Measurements from ENCODE around the gene ANXA2. TPM values are rescaled to one million over a fixed set of nuclear protein-coding genes. Genes with fewer than 3 reads are reported as not detected.

ANXA2 gene
- total RNA-seq, 2 donors from 2014 or later: 752 to 812 TPM

- no peak for DNase-seq (ENCODE audit: low spot score)
- Histone ChIP-seq H3K4me1 (ENCODE audit: control insufficient read depth in 1 of 2, low read depth in 2 of 2) (peaks cover 61 to 79% of the 10 kb centered on the region in 2 donors), H3K9me3 (no peaks in the 10 kb centered on the region), H3K4me3 (no peak overlapping the region), H3K27me3 (replicated peaks; ENCODE audit: insufficient read depth) (no peaks in the 10 kb centered on the region), H3K36me3 (peaks cover 24% of the 10 kb centered on the region), H3K27ac (peak overlapping the region; percentile 55 to 76)
- peak; percentile 10 for ATAC-seq (ENCODE audit: insufficient number of reproducible peaks, low FRiP score, low read depth)
- no peak for TF ChIP-seq CTCF (IDR thresholded peaks at IDR 0.05)
Measured at GRCh38 chr15:60379525-60380274, 18.1 kb downstream of the ANXA2 start.

DNA sequence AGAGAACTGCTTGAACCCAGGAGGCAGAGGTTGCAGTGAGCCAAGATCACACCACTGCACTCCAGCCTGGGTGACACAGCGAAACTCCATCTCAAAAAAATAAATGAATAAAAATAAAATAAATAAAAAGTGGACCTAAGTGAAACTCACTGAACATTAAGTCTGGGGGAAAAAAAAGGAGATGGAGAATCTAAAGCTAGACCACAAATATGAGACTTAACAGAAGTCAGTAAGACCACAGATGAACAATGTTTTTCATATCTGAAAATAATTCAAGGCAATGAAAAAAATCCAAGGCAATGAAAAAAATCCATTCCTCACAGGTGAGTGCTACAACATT lies 18.6 kb downstream of the ANXA2 start:
- no peak overlapping the region for H3K4me3 ChIP-seq
- H3K9me3 ChIP-seq: no peaks in the 10 kb centered on the region
- no peak for DNase-seq (ENCODE audit: low spot score)
- H3K36me3 ChIP-seq: peaks cover 19% of the 10 kb centered on the region
- TF ChIP-seq CTCF (IDR thresholded peaks at IDR 0.05): no peak
- H3K27me3 ChIP-seq (replicated peaks; ENCODE audit: insufficient read depth): no peaks in the 10 kb centered on the region
- peaks cover 60 to 79% of the 10 kb centered on the region in 2 donors for H3K4me1 ChIP-seq (ENCODE audit: control insufficient read depth in 1 of 2, low read depth in 2 of 2)
- no peak for ATAC-seq (ENCODE audit: insufficient number of reproducible peaks, low FRiP score, low read depth)
- peak overlapping the region; percentile 49 to 55 for H3K27ac ChIP-seq

GRCh38 chr15:60376677-60377095 lies 21.1 kb downstream of the ANXA2 start:
- ATAC-seq (ENCODE audit: insufficient number of reproducible peaks, low FRiP score, low read depth): no peak
- TF ChIP-seq CTCF (IDR thresholded peaks at IDR 0.05): no peak
- no peaks in the 10 kb centered on the region for H3K9me3 ChIP-seq
- H3K4me1 ChIP-seq (ENCODE audit: control insufficient read depth in 1 of 2, low read depth in 2 of 2): peaks cover 74 to 79% of the 10 kb centered on the region in 2 donors
- H3K27ac ChIP-seq: peak overlapping the region; percentile 91 to 92
- no peaks in the 10 kb centered on the region for H3K27me3 ChIP-seq (replicated peaks; ENCODE audit: insufficient read depth)
- peaks cover 17% of the 10 kb centered on the region for H3K36me3 ChIP-seq
- H3K4me3 ChIP-seq: no peak overlapping the region
- no peak for DNase-seq (ENCODE audit: low spot score)

GRCh38 chr15:60375306-60375705 lies 22.5 kb downstream of the ANXA2 start:
- TF ChIP-seq CTCF (IDR thresholded peaks at IDR 0.05): no peak
- Histone ChIP-seq H3K4me3 (peak overlapping the region; percentile 25), H3K27ac (peak overlapping the region; percentile 91 to 92), H3K4me1 (ENCODE audit: control insufficient read depth in 1 of 2, low read depth in 2 of 2) (peaks cover 78 to 80% of the 10 kb centered on the region in 2 donors), H3K36me3 (peaks cover 7% of the 10 kb centered on the region), H3K27me3 (replicated peaks; ENCODE audit: insufficient read depth) (no peaks in the 10 kb centered on the region), H3K9me3 (no peaks in the 10 kb centered on the region)
- ATAC-seq (ENCODE audit: insufficient number of reproducible peaks, low FRiP score, low read depth) (no peak), DNase-seq (ENCODE audit: low spot score) (no peak)

DNA sequence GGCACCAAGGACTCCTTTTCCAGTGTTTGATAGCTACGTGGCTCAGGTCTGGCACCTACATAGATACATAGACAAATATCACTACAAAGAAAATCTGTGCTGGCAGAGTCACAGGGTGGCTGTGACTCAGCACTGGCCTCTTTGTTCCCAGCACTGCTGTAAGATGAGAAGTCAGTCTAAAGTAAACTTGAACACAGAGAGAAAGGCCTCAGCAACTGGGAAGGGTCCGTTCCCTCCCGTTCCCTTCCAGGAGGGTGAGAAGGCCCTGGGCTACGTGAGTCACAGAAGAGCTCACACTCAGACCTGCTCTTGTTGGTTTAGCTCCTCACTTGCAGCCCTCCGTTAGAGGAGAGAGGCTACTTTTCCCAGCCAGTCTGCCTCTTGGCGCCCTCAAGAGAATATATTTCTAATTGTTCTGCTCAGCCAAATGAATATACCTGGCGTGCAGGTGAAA lies 23.1 kb downstream of the ANXA2 start:
- peak; percentile 62 for DNase-seq (ENCODE audit: low spot score)
- peak overlapping the region; percentile 25 for H3K4me3 ChIP-seq

More for the DNA sequence above, 23.1 kb downstream of the ANXA2 start:
- H3K27me3 ChIP-seq (replicated peaks; ENCODE audit: insufficient read depth): no peaks in the 10 kb centered on the region
- peak; percentile 81 for ATAC-seq (ENCODE audit: insufficient number of reproducible peaks, low FRiP score, low read depth)
- H3K9me3 ChIP-seq: no peaks in the 10 kb centered on the region
- TF ChIP-seq CTCF (IDR thresholded peaks at IDR 0.05): no peak
- peaks cover 7% of the 10 kb centered on the region for H3K36me3 ChIP-seq
- H3K4me1 ChIP-seq (ENCODE audit: control insufficient read depth in 1 of 2, low read depth in 2 of 2): peaks cover 78 to 80% of the 10 kb centered on the region in 2 donors
- peak overlapping the region; percentile 91 to 92 for H3K27ac ChIP-seq

Measured in thoracic aorta (tissue), 2 donors.